NCI-H2107 treated with DMSO at 0.1 percent for 48 hours (cell line): Measurements from ENCODE around the gene DCDC2C.

ENCODE experiments used
- DNase-seq: peaks from one replicate; lab custom pipeline; 2025; ENCODE audit not compliant: unreplicated experiment; lab: John Stamatoyannopoulos, UW

Gene DCDC2C

GRCh38 chr2:3708576-3708975 is 5.2 kb downstream of the DCDC2C start:
- no peak for DNase-seq

GRCh38 chr2:3709225-3709624 is 5.8 kb downstream of the DCDC2C start:
- no peak for DNase-seq

- no peak for DNase-seq
Measured at GRCh38 chr2:3712424-3712823, 9.0 kb downstream of the DCDC2C start.

GRCh38 chr2:3712831-3713503 is 9.6 kb downstream of the DCDC2C start:
- no peak for DNase-seq

- no peak for DNase-seq
Measured at GRCh38 chr2:3718679-3719078, 15.3 kb downstream of the DCDC2C start.

- no peak for DNase-seq
Measured at GRCh38 chr2:3725002-3725401, 21.6 kb downstream of the DCDC2C start.

- no peak for DNase-seq
Measured at GRCh38 chr2:3725458-3726250, 22.3 kb downstream of the DCDC2C start.

GRCh38 chr2:3726511-3726910 is 23.1 kb downstream of the DCDC2C start:
- DNase-seq: no peak

GRCh38 chr2:3727397-3728045 is 24.1 kb downstream of the DCDC2C start:
- DNase-seq: no peak

- peak; percentile 55 for DNase-seq
Measured at GRCh38 chr2:3728104-3729054, 25.0 kb downstream of the DCDC2C start.

- DNase-seq: no peak
Measured at GRCh38 chr2:3729055-3729448, 25.7 kb downstream of the DCDC2C start.

GRCh38 chr2:3729786-3730185 is 26.4 kb downstream of the DCDC2C start:
- DNase-seq: no peak

GRCh38 chr2:3730646-3731045 is 27.3 kb downstream of the DCDC2C start:
- no peak for DNase-seq

GRCh38 chr2:3731829-3732228 is 28.5 kb downstream of the DCDC2C start:
- DNase-seq: no peak

GRCh38 chr2:3736112-3736511 is 32.7 kb downstream of the DCDC2C start:
- DNase-seq: no peak

- no peak for DNase-seq
Measured at GRCh38 chr2:3737128-3737527, 33.8 kb downstream of the DCDC2C start.

- DNase-seq: peak; percentile 6
Measured at GRCh38 chr2:3738454-3738853, 35.1 kb downstream of the DCDC2C start.

GRCh38 chr2:3739313-3739712 is 35.9 kb downstream of the DCDC2C start:
- DNase-seq: no peak

GRCh38 chr2:3741396-3741795 is 38.0 kb downstream of the DCDC2C start:
- DNase-seq: no peak

- DNase-seq: no peak
Measured at GRCh38 chr2:3741867-3742602, 38.7 kb downstream of the DCDC2C start.
